Lung microvascular endothelial cell (primary cell): ENCODE data around the gene ADK. TPM values are rescaled to one million over a fixed set of nuclear protein-coding genes. Genes with fewer than 3 reads are reported as not detected.
A peak's percentile ranks its signal among the peaks of the same experiment; 100 is the strongest.
"Not testable (repeated sequence)": the region's sequence is repeated elsewhere in the genome, so short reads cannot be mapped to it uniquely, and the experiment has no call there.

Experiments used
- DNase-seq, 2 donors: peaks; one replicate each; pipeline versions ENCODE4 v3.0.0 to v3.0.0-alpha.2; 2010; ENCODE audit warnings: low read depth in 2 of 2
- total RNA-seq: library from RNA; depleted of rRNA; stranded (reverse); fragments of >200 nt; gene quantifications from 2 replicates; pipeline ENCODE4 v1.2.1, GENCODE V29; 2014

ADK gene
- total RNA-seq, 1 donor from 2014 or later = 6.2 TPM

DNA sequence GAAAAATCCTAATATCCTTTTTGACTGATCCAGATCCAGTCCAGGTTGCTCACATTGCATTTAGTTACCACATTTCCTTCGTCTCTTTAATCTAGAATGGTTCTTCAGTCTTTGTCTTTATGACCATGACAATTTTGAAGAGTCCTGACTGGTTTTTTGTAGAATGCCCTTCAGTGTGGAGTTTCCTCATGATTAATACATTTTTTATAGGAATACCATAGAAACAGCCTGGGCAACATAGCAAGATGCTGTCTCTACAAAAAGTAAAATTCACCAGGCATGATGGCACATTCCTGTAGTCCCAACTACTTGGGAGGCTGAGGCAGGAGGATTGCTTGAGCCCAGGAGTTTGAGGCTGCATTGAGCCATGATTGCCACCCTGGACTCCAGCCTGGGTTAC lies 390.4 kb downstream of the ADK start:
- no peak for DNase-seq

GRCh38 chr10:74542077-74542476 lies 391.1 kb downstream of the ADK start:
- peak in 1 of 2 donors; percentile 43 for DNase-seq

DNA sequence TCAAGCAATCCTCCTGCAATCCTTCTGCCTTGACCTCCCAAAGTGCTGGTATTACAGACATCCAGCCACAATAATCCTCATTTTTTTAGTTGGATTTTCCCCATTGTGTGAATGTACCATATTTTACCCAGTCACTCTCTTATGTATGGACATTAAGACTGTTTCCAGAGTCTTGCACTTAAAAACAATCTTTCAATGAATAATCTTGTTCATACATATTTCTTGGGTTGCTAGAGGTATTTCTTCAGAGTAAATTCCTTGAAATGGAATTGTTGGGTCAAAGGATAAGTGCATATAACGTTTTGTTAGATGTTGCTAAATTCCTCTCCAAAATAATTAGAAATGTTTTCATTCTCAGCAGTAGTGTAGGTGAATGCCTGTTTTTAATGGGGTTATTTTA lies 392.3 kb downstream of the ADK start:
- DNase-seq = no peak

- DNase-seq = peak; percentile 9 to 52
Observed at GRCh38 chr10:74544106-74544505, 393.1 kb downstream of the ADK start.

GRCh38 chr10:74548676-74549075 lies 397.7 kb downstream of the ADK start:
- peak; percentile 4 to 65 for DNase-seq

GRCh38 chr10:74556072-74556705 lies 405.2 kb downstream of the ADK start:
- no peak for DNase-seq

DNA sequence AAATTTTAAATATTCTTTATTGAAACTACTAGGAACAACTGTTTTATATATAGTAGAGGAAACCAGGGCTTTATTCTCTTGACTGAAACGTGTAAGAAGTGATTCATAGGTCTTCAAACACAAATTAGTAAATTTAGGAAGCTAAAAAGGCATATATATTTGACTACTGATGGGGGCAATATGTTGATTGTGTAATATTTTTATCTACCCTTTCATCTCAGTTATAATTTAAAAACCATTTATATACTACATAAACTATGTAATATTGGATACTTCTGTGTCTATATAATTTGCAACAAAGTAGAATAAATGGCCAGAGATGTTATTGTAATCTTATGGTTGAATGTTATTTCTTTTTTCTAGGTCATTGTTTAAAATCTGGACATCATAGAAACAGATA lies 406.1 kb downstream of the ADK start:
- no peak for DNase-seq

DNA sequence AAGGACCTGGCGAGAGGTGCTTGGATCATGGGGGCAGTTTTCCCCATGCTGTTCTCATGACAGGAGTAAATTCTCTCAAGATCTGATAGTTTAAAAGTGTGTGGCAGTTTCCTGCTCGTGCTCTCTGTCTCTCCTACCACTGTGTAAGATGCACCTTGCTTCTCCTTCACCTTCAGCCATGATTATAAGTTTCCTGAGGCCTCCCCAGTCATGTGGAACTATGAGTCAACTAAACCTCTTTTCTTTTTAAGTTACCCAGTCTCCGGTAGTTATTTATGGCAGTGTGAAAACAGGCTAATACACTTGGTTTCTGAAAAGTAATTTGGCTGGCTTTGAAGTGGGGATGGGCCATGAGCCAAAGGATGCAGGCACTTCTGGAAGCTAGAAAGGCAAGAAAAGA lies 407.4 kb downstream of the ADK start:
- DNase-seq = no peak

- DNase-seq = no peak
Observed at GRCh38 chr10:74558897-74559296, 407.9 kb downstream of the ADK start.

GRCh38 chr10:74568896-74569295 lies 417.9 kb downstream of the ADK start:
- DNase-seq = not testable (repeated sequence)

GRCh38 chr10:74573497-74573896 lies 422.5 kb downstream of the ADK start:
- not testable (repeated sequence) for DNase-seq

DNA sequence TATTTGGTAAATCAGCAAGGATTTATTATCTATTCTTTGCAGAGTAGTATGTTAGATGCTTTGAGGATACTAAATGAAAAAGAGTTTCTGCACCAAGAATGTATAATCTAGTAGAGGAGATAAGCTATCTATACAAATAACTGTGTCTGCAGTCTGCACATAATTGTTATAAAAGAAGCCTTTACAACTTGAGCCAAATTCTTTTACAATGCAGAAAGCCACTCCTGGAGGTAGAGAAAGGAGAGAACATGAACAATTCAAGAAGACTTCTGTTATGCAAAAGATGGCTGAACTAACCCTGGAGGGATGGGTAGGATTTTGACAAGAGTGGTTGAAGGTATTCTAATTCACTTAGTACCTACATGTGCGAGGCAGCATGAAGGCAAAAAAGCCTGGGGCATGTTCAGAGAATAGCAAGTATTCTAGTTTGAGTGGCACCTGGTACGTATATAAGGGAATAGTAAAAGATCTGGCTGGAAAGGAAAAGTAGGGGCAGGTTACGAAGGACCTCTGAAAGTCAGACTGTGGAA lies 424.2 kb downstream of the ADK start:
- no peak for DNase-seq

GRCh38 chr10:74575912-74576311 lies 424.9 kb downstream of the ADK start:
- DNase-seq = no peak

- DNase-seq = no peak
Observed at GRCh38 chr10:74576586-74576985, 425.6 kb downstream of the ADK start.

DNA sequence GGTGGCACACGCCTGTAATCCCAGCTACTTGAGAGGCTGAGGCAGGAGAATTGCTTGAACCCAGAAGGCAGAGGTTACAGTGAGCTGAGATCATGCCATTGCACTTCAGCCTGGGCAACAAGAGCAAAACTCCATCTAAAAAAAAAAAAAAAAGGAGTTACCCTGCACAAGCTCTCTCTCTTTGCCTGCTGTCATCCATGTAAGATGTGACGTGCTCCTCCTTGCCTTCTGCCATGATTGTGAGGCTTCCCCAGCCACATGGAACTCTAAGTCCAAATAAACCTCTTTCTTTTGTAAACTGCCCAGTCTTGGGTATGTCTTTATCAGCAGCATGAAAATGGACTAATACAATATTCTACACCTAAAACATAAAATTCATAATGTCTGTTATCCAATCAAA lies 429.4 kb downstream of the ADK start:
- not testable (repeated sequence) for DNase-seq

GRCh38 chr10:74582566-74582965 lies 431.5 kb downstream of the ADK start:
- DNase-seq = no peak

DNA sequence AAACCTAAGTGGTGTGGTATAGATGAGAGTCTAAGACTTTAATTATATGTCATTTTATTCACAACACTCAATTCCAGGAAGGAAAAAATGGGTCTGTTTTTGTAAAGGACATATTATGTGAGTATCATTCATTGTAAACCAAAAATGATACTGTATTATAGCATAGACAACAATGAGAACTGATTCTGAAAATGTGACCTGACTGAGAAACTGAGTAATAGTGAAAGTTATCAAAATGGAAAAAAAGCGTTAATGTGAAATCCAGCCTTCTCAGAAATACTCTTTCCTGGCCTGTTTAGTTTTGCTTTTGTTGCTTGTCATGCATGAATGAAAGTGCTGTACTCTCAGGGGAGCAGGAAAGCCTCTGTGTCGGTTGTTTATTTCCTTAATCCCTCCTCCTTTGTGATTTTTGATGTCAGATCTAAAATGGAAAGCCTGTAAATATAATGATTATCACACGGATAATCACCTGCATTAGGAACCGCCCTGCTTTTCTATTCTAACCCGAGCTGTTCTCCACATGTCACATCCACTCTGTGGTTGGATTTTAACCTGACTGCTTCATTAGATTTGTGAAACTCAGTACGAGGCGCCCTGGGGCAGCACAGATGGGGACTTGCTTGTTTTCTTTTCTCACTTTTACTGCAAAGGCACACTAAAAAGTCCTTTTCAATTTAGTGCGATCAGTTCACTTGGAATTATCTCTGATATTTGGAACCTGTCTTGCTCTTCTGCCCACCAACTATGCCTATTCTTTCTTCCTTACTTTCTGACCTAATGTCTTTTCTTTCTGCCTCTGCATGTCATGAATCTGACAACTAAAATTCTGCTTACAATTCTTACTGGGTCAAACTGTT lies 434.4 kb downstream of the ADK start:
- DNase-seq = peak; percentile 60 to 67

- DNase-seq = peak; percentile 11 to 31
Observed at GRCh38 chr10:74586088-74586585, 435.1 kb downstream of the ADK start.

- DNase-seq = no peak
Observed at GRCh38 chr10:74587109-74587854, 436.3 kb downstream of the ADK start.

DNA sequence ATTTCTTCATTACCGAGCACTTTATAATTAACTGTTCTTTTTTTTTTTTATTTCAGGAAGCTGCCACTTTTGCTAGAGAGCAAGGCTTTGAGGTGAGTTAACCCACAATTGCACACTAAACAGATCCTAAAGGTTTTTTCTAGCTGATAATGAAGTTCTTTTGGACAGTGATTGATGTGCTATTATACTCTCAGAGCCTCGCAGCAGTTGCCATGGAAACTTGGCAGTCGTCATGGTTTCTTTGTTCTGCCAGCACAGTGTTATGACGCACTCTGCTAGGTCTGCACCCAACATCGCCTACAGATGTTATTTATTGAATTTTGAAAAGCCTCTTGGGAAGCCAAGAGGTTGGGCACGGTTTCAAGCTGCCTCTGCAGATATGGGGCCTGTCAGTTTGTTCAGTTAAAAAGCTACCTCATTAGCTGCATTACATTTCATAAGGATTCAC lies 438.2 kb downstream of the ADK start:
- peak; percentile 99 for DNase-seq

GRCh38 chr10:74589851-74590250 lies 438.8 kb downstream of the ADK start:
- peak in 1 of 2 donors; percentile 25 for DNase-seq

DNA sequence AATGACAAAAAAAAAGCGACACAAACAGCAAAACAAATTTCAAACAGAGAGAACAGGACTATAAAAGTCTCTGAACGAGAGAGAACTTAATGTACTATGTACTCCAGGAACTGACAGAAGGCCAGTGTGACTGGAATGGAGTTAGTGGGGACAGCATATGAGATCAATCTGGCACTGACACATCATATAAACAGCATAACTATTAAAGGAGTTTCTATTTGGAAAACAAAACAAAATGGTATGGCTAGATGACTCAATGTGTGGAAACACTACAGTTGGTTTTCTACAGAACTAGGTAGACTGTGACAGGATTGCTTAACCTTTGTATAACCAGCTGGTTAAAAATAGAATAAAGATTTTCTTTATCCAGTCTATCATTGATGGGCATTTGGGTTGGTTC lies 442.4 kb downstream of the ADK start:
- DNase-seq = peak in 1 of 2 donors; percentile 35
